ENCODE measurements around the gene LGI2.
"Not testable (repeated sequence)": the region's sequence is repeated elsewhere in the genome, so short reads cannot be mapped to it uniquely, and the experiment has no call there.

The LGI2 gene

DNA sequence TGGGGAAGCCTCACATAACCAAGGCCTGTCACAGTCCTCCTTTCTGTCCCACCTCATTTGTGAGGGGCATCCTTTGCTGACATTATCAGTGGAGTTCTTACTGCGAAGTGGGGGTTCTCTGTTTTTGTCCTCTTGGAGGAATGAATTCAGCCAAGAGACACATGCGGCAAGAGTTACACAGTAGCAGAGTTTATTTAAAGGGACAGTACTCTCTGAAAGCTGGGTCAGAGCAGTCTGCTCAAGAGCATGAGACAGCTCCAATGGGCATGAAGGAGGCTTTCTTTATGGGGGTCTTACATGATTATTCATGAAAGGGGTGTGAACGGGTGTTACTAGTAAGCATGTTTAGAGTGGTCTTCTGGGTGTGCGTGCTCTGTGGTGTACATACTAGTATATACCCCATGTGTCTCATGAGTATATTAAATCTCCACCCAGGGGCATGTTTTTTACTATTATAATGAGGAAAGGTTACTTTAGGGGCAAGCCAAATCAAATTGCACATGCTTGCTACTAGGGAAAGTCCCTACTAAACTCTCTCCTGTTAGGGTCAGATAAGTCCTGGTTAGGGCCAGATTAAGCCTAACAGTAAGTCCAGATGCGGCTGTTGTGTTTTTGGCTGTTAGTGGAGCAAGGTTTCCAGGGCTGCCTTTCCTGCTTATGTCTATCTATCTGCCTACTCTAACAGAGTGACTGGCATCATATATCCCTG is 19.8 kb upstream of the LGI2 start:
- no peak for DNase-seq (ENCODE audit: low read depth in 2 of 2)

DNA sequence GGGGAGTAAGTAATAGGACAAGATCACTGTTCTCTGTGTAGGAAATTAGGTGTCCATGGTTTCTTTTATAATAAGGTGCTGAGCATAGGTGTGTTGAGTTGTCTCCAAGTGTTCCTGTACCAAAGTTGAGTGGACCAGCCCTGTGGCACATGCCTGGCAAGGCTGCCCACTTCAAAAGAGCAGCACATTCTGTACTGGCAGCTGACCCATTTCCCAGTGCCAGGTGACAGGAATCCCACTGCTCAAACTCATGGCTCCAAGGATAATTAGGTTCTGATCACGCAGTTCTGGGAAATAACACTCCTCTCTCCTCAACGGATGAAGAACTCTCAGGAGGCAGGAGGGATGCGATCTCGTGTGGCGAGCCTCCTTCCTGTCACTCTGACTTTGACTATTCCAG is 12.8 kb upstream of the LGI2 start:
- no peak for DNase-seq (ENCODE audit: low read depth in 2 of 2)

DNA sequence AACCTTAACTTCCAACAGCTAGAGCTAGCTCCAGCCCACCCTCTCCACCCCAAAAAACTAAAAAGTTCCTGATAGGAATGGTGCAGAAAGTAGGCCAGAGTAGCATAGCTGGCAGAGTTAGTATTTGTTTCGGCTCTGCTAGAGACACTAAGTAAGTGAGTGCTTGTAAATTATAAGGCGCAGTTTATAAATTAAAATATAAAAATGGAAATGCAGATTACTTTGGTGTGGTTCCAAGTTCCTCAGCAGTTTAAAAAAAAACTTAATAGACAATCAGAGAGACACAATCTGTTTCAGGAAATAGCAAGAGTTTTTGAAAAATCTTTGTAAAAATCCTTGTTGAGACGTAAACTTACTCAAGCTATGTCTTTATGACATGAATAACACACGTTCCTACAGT is 2.8 kb upstream of the LGI2 start:
- no peak for DNase-seq (ENCODE audit: low read depth in 2 of 2)

DNA sequence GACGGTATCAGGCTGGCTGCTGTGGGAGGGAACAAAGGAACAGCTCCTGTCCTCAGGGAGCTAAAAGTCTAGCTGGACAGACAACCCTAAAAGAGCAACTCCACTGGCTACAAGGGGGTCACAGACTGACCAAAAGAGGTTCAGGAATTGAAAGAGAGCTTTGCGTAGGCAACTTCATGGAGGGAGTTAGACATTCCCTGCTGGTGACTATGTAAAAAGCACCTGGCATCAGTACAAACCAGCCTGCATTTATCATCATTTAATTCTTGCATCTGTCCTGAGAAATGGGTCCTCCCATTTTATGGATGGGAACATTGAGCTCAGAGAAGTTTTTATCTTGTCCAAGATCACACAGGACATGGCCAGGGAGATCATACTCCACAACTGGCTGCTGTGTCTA is 1.4 kb upstream of the LGI2 start:
- DNase-seq (ENCODE audit: low read depth in 2 of 2) = no peak

DNA sequence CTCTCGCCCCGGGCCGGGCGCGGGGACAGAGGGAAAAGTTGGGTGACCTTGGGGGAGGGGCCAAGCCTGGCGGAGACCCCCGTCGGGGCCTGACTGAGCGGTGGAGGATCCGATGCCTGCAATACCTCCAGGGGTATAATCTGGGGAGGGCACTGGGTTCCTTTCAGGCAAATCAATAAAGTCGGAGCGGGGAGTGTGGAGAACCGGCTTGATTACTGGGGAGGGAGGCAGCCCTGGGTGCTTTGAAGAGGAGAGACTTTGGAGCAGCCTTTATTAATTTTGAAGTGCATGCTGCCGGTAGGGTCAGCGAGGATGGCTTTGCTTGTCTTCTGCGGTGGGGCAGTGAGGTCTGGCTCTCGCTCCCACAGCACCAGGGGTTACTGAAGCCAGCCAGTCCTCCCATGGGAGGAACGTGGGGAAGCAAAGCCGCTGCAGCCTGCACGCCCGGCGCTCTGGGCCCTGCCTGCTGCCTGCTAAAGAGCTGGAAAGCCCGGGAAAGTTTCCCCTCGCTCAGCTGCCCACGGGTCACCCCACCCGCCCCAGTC is 403 bp upstream of the LGI2 start:
- DNase-seq (ENCODE audit: low read depth in 2 of 2) = no peak

DNA sequence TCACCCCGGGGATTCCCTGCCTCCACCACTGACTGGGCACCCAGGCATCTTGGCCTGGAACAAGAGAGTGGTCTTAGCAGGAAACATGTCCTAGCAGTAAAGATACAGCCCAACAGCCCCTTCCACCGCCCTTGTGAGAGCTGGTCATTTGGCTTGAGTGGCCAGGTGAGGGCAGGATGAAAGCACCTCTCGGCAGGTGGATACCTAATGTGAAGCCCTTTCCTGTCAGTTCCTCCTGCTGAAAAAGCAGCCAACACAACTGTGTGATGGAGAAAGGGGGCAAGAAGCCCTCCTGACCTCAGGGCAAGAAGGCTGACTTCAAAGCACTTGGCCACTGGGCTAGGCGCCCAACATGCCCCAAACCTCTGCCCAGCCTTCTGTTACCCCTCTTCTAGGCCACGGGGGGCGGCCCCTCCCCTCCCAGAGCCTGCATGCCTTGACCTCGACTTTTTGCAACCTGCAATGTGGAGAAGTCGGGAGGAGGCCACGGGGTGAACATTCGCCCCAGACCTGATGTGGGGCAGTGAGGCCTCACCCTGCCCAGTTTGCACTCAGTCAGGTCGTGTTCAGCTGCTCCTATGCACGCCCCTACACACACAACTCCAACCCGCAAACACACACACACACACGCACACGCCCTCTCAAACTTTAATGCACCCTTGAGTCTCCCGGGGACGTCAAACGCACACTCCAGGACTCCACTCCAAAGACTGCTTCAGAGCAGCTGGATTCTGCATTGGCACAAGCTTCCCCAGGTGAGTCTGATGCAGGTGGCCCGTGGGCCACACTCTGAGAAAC is 1.1 kb downstream of the LGI2 start:
- no peak for DNase-seq (ENCODE audit: low read depth in 2 of 2)

DNA sequence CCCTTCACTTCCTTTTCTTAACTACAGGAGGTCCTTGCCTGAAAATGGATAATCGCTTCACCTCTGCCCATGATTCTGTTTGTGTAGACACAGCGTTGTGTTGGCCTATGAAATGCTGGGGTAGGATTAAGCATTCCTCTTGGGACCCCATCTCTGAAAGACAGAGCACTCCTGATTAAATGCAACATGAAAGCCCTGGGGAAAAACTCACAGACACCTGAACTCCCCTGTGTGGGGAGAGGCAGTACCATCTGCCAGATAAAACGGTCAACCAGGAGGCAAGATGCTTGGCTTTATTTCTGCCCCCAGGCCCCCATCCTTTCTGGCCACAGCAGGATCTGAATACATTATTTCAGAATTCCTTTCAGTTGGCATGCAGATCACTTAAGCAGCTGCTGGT is 1.9 kb downstream of the LGI2 start:
- no peak for DNase-seq (ENCODE audit: low read depth in 2 of 2)

DNA sequence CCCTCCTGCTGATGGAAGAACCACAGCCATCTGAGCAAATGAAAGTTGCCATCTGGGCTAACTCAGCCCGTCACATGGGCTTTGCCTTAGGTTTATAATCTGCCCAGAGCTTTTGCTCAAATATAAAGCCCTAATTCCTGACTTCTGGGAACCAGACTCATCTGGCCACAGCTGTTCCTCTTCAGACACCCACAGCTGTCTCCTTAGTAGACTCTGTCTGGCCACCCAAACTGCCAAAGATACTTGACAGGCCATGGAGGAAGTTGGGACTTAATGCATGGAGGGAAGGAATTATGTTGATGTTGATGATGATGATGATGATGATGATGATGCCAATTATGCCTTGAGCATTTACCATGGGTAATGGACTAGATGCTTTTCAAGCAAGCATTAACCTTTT is 8.0 kb downstream of the LGI2 start:
- DNase-seq (ENCODE audit: low read depth in 2 of 2) = no peak

DNA sequence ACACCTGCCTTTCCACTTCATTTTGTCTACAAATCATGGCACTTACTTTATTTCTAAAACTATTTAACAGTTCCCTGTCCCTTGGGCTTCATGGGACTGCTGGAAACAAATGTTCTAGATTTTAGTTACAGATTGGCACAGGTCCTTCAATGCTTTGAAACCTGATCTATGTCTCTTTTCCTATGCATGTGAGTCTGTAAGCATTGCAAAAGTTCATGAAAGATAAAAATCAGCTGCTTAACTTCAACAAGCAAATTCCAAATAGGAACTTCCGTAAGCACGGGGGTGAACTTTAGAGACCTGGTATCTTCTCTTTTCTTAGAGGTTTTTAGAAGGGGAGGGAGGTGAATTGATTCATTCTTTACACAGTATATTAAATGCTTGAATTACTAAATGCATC is 9.5 kb downstream of the LGI2 start:
- DNase-seq (ENCODE audit: low read depth in 2 of 2) = no peak

DNA sequence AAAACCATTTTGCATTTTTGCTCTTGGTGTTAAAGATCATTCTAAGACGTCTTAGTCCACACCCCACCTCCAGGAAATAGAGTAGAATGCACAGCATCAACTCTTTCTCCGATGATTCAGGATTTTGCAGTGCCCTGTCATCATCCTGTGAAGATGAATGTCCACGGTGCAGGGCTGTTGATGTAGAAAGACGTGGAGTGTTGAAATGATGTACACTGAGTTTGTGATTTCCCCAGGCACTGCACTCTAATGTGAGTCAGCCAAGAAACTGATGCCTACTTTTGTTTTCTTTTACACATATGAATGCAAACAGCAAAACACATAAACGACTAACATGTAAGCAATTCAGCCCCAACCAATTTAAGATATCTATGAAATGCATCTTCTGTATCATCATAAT is 10.5 kb downstream of the LGI2 start:
- DNase-seq (ENCODE audit: low read depth in 2 of 2) = no peak

DNA sequence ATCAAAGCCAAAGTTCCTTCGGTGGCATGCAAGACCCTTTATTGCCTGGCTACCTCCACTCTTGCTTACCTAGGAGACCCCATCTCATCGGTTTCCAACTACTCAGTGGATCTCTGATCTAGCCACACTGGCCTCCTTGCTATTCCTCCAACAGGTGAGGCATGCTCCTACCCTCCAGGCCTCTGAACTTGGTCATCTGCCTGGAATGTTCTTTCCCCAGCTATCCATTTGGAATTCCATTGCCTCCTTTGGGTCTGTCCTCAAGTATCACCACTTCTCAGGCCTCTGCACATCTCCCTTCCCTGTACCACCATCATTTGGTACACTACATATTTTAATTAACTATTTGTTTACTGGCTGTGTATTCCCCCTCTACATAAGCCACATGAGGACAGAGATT is 11.2 kb downstream of the LGI2 start:
- DNase-seq (ENCODE audit: low read depth in 2 of 2) = no peak

DNA sequence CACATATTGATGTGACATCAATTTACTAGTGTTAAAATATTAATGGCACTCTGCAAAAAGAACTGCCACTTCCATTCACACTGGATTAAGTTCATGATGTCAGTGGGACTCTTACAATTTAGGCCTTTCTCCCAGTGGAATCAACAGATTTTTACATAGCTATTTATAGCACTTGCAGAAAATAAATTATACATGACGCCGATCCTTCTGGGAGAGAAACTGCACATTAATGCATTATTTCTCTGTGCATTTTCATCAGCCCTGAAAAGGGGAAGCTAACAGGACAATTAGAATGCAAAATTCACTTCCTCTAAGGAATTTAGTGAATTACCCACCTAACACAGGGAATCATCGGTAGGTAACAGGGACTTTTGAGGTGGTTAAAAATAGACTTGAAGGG is 15.7 kb downstream of the LGI2 start:
- no peak for DNase-seq (ENCODE audit: low read depth in 2 of 2)

DNA sequence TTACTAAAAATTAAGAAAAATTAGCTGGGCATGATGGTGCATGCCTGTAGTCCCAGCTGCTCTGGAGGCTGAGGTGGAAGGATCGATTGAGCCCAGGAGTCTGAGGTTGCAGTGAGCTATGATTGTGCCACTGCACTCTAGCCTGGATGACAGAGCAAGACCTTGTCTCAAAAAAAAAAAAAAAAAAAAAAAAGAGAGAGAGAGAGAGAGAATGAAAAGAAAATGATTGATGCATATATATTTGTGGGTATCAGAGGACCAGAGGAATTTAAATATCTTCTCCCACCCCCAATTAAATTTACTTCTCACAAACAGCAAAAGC is 16.1 kb downstream of the LGI2 start:
- not testable (repeated sequence) for DNase-seq (ENCODE audit: low read depth in 2 of 2)

DNA sequence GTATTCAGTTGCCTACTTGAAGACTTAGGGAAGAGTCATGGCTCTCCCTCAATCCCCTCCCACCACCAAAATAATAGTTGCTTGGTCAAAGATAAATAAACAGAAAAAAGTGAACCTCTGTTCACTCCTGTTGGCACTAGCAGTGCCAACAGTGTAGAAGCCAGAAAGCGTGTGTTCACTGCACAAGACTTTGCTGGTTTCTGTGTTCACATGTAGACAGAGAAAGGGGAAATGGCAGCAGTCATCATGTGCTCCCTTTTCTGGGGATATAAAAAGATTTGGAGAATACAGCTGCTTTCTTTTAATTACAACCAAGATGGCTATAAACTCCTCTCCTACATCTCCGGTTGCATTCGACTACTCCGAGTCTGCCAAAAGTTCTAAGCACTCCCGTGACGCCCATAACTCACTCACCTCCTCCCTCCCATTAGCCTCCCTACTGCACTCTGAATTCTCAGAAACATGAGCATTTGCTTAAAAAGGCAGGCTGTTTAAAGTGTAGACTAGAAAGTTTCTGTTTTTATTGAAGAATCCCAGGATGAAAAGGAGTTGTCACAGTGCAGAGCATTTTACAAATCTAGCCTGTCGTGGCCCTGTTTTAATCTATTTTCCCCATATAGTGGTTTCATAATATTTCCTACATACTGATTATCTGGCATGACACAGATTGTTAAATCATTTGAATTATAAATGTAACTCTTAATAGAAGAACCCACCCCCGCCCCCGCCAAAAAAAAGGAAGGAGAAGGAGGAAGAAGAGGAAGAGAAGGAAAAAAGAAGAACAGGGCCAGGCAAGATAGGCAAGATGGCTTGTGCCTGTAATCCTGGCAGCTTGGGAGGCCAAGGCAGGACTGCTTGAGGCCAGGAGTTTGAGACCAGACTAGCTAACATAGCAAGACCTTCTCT is 16.7 kb downstream of the LGI2 start:
- no peak for DNase-seq (ENCODE audit: low read depth in 2 of 2)

DNA sequence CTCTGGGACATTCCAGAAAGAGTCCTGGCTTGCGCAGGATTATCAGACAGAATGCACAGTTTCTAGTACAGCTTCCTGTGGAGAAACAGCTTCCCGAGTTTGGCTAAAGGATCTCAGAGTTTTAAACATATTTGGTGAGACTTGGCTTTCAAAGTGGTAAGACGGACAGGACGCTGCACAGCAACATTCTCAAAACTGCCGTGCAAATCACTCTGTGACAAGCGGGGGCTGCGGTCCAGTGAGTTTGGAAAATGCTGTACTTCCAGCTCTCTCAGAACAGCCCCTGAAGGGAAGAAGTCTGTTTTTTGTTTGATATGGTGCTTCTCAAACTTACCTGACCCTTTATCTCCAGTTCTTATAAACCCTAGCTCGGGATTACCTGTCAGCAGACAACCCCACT is 18.1 kb downstream of the LGI2 start:
- DNase-seq (ENCODE audit: low read depth in 2 of 2) = no peak

DNA sequence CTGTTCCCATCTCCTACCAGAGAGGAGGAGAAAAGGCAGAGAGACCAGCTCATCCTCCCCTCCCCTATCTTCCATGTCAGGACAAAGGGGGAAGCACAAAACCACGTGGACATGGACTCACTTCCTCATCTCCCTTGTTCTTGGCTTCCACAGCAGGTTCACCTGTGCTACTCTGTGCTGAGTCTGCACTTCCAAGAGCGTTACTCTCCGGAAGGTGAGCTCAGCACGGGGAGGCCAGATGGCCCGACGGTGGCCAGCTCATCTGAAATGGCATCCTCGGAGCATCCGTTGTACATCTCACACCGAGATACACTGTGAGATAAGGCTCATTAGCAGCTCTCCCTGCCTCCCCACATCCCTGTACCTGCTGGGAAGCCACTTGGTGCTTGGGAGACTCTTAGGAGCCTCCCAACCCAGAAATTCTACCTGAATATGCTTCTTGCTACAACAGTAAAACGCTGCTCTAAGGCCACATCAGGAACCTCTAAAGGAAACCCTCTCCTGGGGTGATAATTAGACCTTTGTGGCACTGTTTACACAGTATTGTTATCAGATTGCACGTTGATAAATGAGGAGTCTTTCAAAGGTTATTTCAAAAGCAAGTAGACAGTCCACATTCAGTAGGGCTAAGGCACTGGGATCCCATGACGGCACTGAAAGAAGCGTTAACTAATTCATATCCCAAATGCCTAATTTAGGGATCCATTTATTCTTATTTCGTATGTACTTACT is 19.4 kb downstream of the LGI2 start:
- no peak for DNase-seq (ENCODE audit: low read depth in 2 of 2)

DNA sequence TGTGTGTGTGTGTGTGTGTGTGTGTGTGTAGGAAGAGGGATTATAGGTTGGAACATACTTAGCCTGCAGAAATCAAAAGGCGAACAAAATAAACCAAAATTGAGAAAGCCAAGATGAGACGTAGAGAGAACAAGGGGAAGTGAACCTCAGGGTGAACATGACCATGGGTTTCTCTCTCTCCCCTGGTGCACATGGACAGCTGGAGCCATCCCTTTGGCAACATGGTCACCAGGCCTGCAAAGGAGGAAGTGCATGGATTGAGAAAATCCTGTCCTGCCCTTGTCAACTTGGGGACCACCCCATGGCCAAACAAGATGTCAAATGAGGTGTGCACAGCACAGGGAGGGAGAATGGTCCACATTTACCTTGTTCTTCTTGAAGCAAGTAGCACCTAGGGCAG is 23.1 kb downstream of the LGI2 start:
- DNase-seq (ENCODE audit: low read depth in 2 of 2) = no peak

DNA sequence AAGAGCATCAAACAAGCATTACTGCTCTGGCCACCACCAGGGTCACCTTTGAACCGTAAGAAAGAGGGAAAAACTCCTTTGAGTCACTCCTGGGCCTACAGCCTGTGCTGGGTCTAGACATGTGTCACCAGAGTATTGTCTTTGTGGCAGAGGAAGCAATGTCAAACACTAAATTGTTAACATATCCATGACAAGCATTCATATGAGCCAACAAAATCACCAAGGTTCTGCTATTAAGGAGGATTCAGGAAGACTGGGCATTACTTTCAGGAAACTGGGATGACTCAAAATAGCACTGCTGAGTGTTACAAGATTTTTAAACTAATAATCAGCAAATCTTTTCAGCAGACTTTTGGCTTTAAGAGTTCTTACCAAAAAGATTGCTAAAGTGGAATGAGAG is 28.1 kb downstream of the LGI2 start:
- no peak for DNase-seq (ENCODE audit: low read depth in 2 of 2)

DNA sequence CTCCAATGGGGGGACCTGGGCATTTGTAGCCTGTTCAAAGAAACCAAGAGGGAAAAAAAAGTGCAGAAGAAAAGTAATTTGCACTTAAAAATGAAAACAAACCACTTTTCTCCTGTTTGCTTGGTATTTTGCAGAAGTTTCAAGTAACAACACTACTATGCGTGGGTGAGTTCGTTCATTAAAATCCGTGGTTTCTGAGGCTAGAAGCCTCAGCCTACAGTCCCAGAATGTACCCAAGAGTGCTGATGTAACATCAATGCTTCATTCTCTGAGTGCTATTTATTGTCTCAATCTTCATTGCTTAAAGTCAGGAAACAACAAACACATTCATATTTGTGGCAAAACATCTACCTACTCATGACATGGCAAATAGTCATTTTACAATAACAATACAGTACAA is 29.2 kb downstream of the LGI2 start:
- no peak for DNase-seq (ENCODE audit: low read depth in 2 of 2)

DNA sequence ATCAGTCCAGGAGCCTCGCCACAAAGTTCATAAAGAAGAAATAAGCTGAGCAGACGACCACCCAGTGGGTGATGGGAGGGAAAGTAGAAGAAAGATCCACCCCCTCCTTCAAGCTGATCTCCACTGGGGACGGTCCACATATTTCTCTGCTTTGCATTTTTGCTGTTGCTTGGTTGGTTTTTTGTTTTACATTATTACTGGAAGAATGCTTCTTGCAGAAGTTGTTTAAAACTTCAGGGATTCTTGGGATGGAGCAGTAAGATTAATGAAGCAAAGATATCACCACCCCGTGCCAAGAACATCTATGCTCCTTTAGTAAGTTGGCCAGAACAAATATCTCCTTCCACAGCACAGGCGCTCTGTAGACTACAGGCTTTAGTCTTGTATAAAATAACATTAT is 30.1 kb downstream of the LGI2 start:
- DNase-seq (ENCODE audit: low read depth in 2 of 2) = no peak

DNA sequence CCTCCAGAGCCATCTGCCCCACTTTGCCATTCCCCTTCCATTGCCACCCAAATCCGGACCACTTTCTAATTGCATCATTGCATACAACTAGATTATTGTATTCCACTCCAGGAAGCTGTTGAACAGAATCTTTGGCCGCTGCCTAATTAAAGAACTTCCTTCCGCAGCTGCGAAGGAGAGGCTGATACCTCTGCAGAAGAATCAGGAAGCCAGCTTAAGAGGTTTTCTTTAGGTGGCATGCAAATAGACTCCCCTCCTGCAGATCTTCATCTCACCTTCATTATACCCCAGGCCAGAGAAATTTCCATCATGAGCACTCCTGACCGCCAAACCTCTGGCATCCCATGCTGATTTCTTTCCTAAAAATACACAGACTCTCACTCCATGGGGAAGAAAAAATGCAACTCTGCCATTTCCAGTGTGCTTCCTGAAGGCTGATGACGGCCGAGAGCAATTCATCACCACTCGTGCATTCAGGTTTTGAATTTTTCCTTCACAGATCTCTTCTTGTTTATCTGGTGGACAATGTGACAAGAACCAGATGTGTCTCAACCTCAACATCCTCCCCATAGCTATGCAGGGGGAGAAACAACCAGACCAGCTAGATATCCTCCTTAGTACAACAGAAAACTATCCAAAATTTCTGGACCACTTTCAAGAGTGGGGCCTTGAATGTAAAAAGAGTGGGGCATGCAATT is 31.2 kb downstream of the LGI2 start:
- no peak for DNase-seq (ENCODE audit: low read depth in 2 of 2)

All from stimulated activated CD8-positive, alpha-beta memory T cell treated with anti-CD3 and anti-CD28 coated beads, Interleukin-15, amount 100 ng/mL, for 48 hours (primary cell).